Fibroblast of the aortic adventitia (primary cell): ENCODE measurements around the gene PROKR1. TPM values are rescaled to one million over a fixed set of nuclear protein-coding genes. Genes with fewer than 3 reads are reported as not detected.

Experiments used
- DNase-seq: peaks from one replicate; pipeline ENCODE4 v3.0.0-alpha.2; 2010; ENCODE audit warnings: low read depth
- H3K4me3 ChIP-seq: 2 replicates; pipeline ENCODE4 v1.5.1; 2011; ENCODE audit warnings: low read depth, mild to moderate bottlenecking, control low read depth, low read length, moderate library complexity
- total RNA-seq: library from RNA; depleted of rRNA; stranded (reverse); fragments of >200 nt; gene quantifications from 2 replicates; pipeline ENCODE4 v1.2.3, GENCODE V29; 2012; ENCODE audit warnings: low replicate concordance
- TF ChIP-seq, protein P1 (sequence below): IDR thresholded peaks from 2 replicates; pipeline ENCODE4 v1.5.1; 2011; ENCODE audit warnings: mild to moderate bottlenecking, low read length, control low read depth, inconsistent platforms; ENCODE audit not compliant: insufficient read depth

The PROKR1 gene
- total RNA-seq, 1 donor: not detected

DNA sequence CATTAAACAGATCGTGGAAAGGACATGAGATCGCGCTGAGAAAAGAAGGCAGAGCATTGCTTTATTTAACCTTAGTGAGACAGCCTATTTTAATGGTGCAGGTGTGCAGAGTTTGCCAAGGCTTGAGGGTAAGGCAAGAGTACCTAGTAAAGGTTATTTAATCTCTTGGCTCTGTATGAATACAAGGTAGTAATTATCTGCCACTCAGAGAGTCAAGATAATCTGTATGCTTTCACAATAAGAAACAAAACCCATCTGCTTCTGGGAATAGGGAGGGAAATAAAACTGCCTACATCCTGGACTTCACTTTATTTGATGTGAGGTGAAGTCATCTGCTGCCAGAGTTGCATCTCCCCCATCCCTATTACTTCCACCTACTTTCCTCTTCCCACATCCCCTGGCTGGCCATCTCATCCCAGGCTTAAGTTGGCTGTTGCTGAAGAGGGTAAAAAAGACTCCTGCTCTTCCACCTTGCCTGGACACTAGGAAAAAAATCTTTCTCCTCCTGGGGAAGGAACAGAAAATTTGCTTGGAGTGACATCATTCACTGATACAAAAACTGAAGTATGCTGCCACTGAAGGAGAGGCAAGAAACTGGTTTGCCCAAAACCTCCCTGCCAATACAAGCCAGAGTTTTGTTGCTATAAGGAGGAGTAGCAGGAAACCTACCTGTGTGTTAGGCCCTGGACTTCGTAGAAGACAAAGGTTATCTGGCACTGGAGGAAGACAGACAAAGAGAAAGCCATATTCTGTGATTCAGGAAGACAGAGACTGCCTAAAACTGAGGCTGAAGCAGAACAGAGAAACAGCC lies 55.4 kb downstream of the PROKR1 start:
- H3K4me3 ChIP-seq: no peak overlapping the region
- no peak for DNase-seq
- TF ChIP-seq, protein P1, sequence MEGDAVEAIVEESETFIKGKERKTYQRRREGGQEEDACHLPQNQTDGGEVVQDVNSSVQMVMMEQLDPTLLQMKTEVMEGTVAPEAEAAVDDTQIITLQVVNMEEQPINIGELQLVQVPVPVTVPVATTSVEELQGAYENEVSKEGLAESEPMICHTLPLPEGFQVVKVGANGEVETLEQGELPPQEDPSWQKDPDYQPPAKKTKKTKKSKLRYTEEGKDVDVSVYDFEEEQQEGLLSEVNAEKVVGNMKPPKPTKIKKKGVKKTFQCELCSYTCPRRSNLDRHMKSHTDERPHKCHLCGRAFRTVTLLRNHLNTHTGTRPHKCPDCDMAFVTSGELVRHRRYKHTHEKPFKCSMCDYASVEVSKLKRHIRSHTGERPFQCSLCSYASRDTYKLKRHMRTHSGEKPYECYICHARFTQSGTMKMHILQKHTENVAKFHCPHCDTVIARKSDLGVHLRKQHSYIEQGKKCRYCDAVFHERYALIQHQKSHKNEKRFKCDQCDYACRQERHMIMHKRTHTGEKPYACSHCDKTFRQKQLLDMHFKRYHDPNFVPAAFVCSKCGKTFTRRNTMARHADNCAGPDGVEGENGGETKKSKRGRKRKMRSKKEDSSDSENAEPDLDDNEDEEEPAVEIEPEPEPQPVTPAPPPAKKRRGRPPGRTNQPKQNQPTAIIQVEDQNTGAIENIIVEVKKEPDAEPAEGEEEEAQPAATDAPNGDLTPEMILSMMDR: no peak

DNA sequence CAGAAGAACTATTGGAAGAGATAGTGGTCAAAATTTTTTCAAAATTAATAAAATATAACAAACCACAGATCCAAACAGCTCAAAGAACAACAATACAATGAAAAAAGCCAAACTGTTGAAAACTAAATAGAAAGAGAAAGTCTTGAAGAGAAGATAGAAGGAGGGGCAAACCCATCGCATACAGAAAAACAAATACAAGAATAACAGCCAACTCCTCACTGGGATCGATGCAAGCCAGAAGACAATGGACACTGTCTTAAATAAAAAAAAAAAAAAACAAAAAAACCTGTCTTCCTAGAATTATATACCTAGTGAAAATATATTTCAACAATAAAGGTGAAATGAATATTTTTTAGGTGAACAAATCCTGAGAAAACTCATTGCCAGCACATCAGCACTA lies 57.2 kb downstream of the PROKR1 start:
- DNase-seq: no peak
- no peak overlapping the region for H3K4me3 ChIP-seq

DNA sequence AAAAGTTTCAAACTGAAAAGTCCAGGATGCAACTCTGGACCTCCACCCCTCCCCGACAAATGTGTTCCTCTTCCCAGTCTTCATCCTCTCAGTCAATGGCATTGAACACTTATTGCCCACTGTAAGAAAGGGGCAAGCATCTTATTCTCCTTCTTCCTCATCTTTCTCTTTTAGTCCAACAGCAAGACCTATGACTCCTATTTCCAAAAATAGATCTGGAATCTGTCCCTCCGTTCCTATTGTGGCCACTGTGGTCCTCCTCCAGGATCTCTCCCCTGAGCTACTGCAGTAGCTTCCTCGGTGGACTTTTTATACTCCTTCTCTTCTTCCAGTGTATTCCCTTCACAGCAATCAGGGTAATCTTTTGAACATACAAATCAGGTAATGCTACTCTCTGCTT lies 63.3 kb downstream of the PROKR1 start:
- TF ChIP-seq, protein P1: no peak
- H3K4me3 ChIP-seq: no peak overlapping the region
- no peak for DNase-seq

More for the DNA sequence above, 57.2 kb downstream of the PROKR1 start:
- TF ChIP-seq, protein P1: no peak

Other genes with a start within 250 kb of the PROKR1 start
- under 0.01 and 0.99 TPM in 2 replicates for gene FBXO48, start 176.3 kb upstream of the PROKR1 start, total RNA-seq
- gene APLF, start 176.0 kb upstream of the PROKR1 start, total RNA-seq: 4.3 and 6.8 TPM in 2 replicates
- 0.36 and 2.2 TPM in 2 replicates for gene ARHGAP25, start 91.2 kb downstream of the PROKR1 start, total RNA-seq
- gene BMP10, start 227.8 kb downstream of the PROKR1 start, total RNA-seq: not detected in 2 replicates